RPMI8226 (cell line): ENCODE measurements around the gene NUAK1.

Source experiments
- DNase-seq: peaks from one replicate; pipeline ENCODE4 v3.0.0-alpha.2; 2015

NUAK1 gene

GRCh38 chr12:106080041-106080790 lies 58.5 kb downstream of the NUAK1 start:
- DNase-seq: no peak

- no peak for DNase-seq
Measured at GRCh38 chr12:106079148-106079738, 59.5 kb downstream of the NUAK1 start.

- no peak for DNase-seq
Measured at GRCh38 chr12:106078358-106079010, 60.3 kb downstream of the NUAK1 start.

- DNase-seq: no peak
Measured at GRCh38 chr12:106074706-106075392, 63.9 kb downstream of the NUAK1 start.

GRCh38 chr12:106074361-106074705 lies 64.4 kb downstream of the NUAK1 start:
- no peak for DNase-seq

- DNase-seq: no peak
Measured at GRCh38 chr12:106073179-106073578, 65.6 kb downstream of the NUAK1 start.

GRCh38 chr12:106072751-106073150 lies 66.0 kb downstream of the NUAK1 start:
- no peak for DNase-seq

- no peak for DNase-seq
Measured at GRCh38 chr12:106071686-106072085, 67.1 kb downstream of the NUAK1 start.

GRCh38 chr12:106070611-106071010 lies 68.1 kb downstream of the NUAK1 start:
- DNase-seq: no peak

GRCh38 chr12:106070147-106070546 lies 68.6 kb downstream of the NUAK1 start:
- no peak for DNase-seq

GRCh38 chr12:106068296-106068695 lies 70.5 kb downstream of the NUAK1 start:
- DNase-seq: no peak

GRCh38 chr12:106067606-106068205 lies 71.0 kb downstream of the NUAK1 start:
- no peak for DNase-seq

GRCh38 chr12:106066726-106067325 lies 71.9 kb downstream of the NUAK1 start:
- DNase-seq: no peak

- DNase-seq: no peak
Measured at GRCh38 chr12:106066051-106066705, 72.6 kb downstream of the NUAK1 start.

- no peak for DNase-seq
Measured at GRCh38 chr12:106065506-106065905, 73.2 kb downstream of the NUAK1 start.

- no peak for DNase-seq
Measured at GRCh38 chr12:106064721-106065021, 74.1 kb downstream of the NUAK1 start.

GRCh38 chr12:106063826-106064720 lies 74.7 kb downstream of the NUAK1 start:
- no peak for DNase-seq

- DNase-seq: no peak
Measured at GRCh38 chr12:106062693-106063092, 76.1 kb downstream of the NUAK1 start.

GRCh38 chr12:106058256-106059182 lies 80.2 kb downstream of the NUAK1 start:
- no peak for DNase-seq

- DNase-seq: no peak
Measured at GRCh38 chr12:106054049-106054448, 84.7 kb downstream of the NUAK1 start.
